OCI-LY7 (cell line): ENCODE data around the gene KCNQ1. TPM values are rescaled to one million over a fixed set of nuclear protein-coding genes. Genes with fewer than 3 reads are reported as not detected.

ENCODE experiments used
- BruUV-seq: library from RNA; stranded (reverse); fragments of 400-500 nt; replicated peaks from 2 replicates; lab custom pipeline; 2021; lab: Mats Ljungman, UMichigan
- CTCF ChIA-PET: fragments of 300-600 bp; sonication (Branson Sonifier 250); formaldehyde crosslinking; loops from one replicate; lab custom pipeline; 2022; ENCODE audit warnings: antibody characterized with exemption; ENCODE audit not compliant: unreplicated experiment; lab: Charles Lee
- POLR2A ChIA-PET: fragments of 300-600 bp; sonication (Branson Sonifier 250); formaldehyde crosslinking; loops from one replicate; lab custom pipeline; 2022; ENCODE audit warnings: antibody characterized with exemption; lab: Charles Lee
- DNase-seq: peaks from one replicate; pipeline ENCODE4 v3.0.0-alpha.2; 2015; ENCODE audit warnings: low spot score
- H2AFZ ChIP-seq: fragments of 200-600 bp; sonication (generic), shearing (Covaris generic); 2 replicates; pipeline ENCODE4 v1.6.1; 2014; ENCODE audit warnings: mild to moderate bottlenecking, antibody characterized with exemption, low read length, moderate library complexity
- H3K27ac ChIP-seq: fragments of 200-600 bp; sonication (generic); 2 replicates; pipeline ENCODE4 v1.5.1; 2014; ENCODE audit warnings: mixed run types, low read depth, mild to moderate bottlenecking, moderate library complexity, low read length, inconsistent platforms; ENCODE audit not compliant: poor library complexity, severe bottlenecking
- H3K36me3 ChIP-seq: fragments of 200-600 bp; sonication (generic); 2 replicates; pipeline ENCODE4 v1.6.1; 2014; ENCODE audit warnings: mild to moderate bottlenecking, antibody characterized with exemption, low read length, moderate library complexity, mixed read lengths; ENCODE audit not compliant: insufficient read depth
- H3K4me1 ChIP-seq: fragments of 200-600 bp; sonication (generic); 2 replicates; pipeline ENCODE4 v1.5.1; 2014; ENCODE audit warnings: mild to moderate bottlenecking, low read length; ENCODE audit not compliant: insufficient read depth, poor library complexity, severe bottlenecking
- H3K4me2 ChIP-seq: fragments of 200-600 bp; sonication (generic); 2 replicates; pipeline ENCODE4 v1.6.1; 2014; ENCODE audit warnings: mild to moderate bottlenecking, low read length
- H3K4me3 ChIP-seq: fragments of 200-600 bp; sonication (generic); 2 replicates; pipeline ENCODE4 v1.5.1; 2014; ENCODE audit warnings: mild to moderate bottlenecking, low read depth, low read length; ENCODE audit not compliant: poor library complexity, severe bottlenecking
- H3K79me2 ChIP-seq: fragments of 200-600 bp; sonication (generic); 2 replicates; pipeline ENCODE4 v1.6.1; 2016; ENCODE audit warnings: low read depth, mild to moderate bottlenecking, low read length, moderate library complexity, mixed read lengths; ENCODE audit not compliant: insufficient read depth
- H3K9me2 ChIP-seq: fragments of 200-600 bp; sonication (generic); 2 replicates; pipeline ENCODE4 v1.6.1; 2016; ENCODE audit warnings: mild to moderate bottlenecking, low read length, mixed read lengths; ENCODE audit not compliant: insufficient read depth
- H3K9me3 ChIP-seq: fragments of 200-600 bp; sonication (generic); 2 replicates; pipeline ENCODE4 v1.6.1; 2014; ENCODE audit warnings: mild to moderate bottlenecking, mixed run types, low read length, mixed read lengths
- H4K20me1 ChIP-seq: fragments of 200-600 bp; sonication (generic); 2 replicates; pipeline ENCODE4 v1.6.1; 2014; ENCODE audit warnings: mild to moderate bottlenecking, antibody characterized with exemption, low read length, moderate library complexity, mixed read lengths; ENCODE audit not compliant: insufficient read depth
- EZH2phosphoT487 ChIP-seq: fragments of 200-600 bp; sonication (generic); IDR thresholded peaks from 2 replicates; pipeline ENCODE4 v1.6.1; 2018; ENCODE audit warnings: low read depth, borderline replicate concordance, mild to moderate bottlenecking, mixed run types, antibody characterized with exemption, low read length, moderate library complexity, mixed read lengths
- intact Hi-C: fragments of 100-400 bp; cut with micrococcal nuclease; formaldehyde crosslinking; loops from one replicate; pipeline ENCODE4 v1.10.0; 2022; ENCODE audit not compliant: unreplicated experiment
- total RNA-seq, 2 experiments: library from RNA; depleted of rRNA in 1 of 2; stranded (reverse); fragments of >200 nt in 1 of 2; shearing (Covaris generic) in 1 of 2; gene quantifications; 2 replicates each; pipeline ENCODE4 v1.2.3, GENCODE V29; 2014 to 2022
- TF ChIP-seq, protein P1 (sequence below): fragments of 200-600 bp; sonication (generic); conservative IDR thresholded peaks from 2 replicates; pipeline ENCODE4 v1.5.1; 2014; ENCODE audit warnings: mild to moderate bottlenecking, antibody characterized with exemption, low read length, moderate library complexity, mixed read lengths

KCNQ1 gene
- total RNA-seq, 2 experiments from 2014 or later = 0.22 to 1.3 TPM

DNA sequence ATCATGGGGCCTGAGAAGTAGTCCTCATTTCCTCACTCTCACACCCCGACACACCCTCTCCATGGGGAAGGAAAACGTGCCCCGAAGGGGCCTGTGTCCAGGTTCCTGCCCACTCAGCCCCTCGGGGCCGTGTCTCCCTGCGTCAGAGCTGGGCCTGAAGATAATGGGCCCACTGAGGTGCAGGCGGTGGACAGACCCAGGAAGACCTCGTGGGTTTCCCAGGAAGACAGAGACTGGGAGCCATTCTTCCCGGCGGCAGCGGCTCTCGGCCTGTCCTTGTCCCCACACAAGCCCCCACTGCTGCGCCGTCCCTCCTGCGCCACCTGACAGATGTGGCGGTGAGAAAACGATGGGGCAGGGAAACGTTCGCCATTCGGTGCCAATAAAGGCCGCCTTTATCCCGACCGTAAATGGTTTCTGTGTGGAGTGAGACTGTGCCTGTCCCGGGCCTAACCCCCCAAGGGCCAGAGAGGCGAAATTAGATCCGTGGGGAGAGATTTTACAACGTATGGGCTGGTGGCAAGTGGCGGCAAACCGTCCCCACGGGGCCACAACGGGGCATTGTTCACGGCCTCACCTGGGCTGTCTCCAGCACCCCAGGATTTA lies 351.8 kb downstream of the KCNQ1 start:
- intact Hi-C loops = no loop called here
- H3K4me1 ChIP-seq = no peaks in the 10 kb centered on the region
- H3K4me2 ChIP-seq = no peak overlapping the region
- no peaks in the 10 kb centered on the region for H3K9me2 ChIP-seq
- no peaks in the 10 kb centered on the region for H4K20me1 ChIP-seq
- BruUV-seq = no TSS peak
- H2AFZ ChIP-seq = no peak overlapping the region
- H3K79me2 ChIP-seq = no peaks in the 10 kb centered on the region
- TF ChIP-seq EZH2phosphoT487 = no peak
- TF ChIP-seq, protein P1, sequence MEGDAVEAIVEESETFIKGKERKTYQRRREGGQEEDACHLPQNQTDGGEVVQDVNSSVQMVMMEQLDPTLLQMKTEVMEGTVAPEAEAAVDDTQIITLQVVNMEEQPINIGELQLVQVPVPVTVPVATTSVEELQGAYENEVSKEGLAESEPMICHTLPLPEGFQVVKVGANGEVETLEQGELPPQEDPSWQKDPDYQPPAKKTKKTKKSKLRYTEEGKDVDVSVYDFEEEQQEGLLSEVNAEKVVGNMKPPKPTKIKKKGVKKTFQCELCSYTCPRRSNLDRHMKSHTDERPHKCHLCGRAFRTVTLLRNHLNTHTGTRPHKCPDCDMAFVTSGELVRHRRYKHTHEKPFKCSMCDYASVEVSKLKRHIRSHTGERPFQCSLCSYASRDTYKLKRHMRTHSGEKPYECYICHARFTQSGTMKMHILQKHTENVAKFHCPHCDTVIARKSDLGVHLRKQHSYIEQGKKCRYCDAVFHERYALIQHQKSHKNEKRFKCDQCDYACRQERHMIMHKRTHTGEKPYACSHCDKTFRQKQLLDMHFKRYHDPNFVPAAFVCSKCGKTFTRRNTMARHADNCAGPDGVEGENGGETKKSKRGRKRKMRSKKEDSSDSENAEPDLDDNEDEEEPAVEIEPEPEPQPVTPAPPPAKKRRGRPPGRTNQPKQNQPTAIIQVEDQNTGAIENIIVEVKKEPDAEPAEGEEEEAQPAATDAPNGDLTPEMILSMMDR = no peak
- H3K27ac ChIP-seq = no peak overlapping the region
- H3K36me3 ChIP-seq = no peaks in the 10 kb centered on the region
- ChIA-PET POLR2A (no interaction called here), CTCF (no interaction called here)
- DNase-seq = no peak
- H3K4me3 ChIP-seq = no peak overlapping the region
- no peaks in the 10 kb centered on the region for H3K9me3 ChIP-seq

DNA sequence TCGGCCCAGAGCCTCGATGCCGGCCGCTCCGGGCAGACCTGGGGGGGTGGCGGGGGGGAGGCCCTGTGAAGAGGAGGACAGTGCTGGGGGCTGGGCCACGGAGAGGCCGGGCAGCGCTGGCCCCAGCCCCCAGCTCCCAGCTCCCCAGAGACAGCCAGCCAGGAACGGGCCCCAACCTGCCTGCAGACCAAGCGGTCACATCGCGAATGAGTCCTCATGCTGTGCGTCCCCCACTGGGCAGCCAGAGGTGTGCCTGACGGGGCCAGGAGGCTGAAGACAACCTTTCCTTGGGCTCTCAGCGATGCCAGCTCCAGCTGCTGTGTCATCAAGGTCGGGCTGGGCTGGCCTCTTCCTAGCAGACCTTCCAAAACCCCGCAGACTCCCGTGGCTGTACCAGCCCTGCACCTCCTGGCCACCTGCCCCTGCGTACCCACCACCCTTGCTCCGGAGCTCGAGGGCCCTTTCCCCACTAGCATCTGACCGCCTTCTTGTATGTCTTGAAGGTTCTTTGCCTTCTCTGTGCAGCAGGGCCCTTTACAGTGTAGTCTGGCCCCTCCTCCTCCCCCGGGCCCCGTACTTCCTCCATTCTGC lies 352.4 kb downstream of the KCNQ1 start:
- Histone ChIP-seq H3K9me3 (no peaks in the 10 kb centered on the region), H3K27ac (no peak overlapping the region), H3K36me3 (no peaks in the 10 kb centered on the region), H3K4me2 (no peak overlapping the region), H3K9me2 (no peaks in the 10 kb centered on the region), H2AFZ (no peak overlapping the region), H3K79me2 (no peaks in the 10 kb centered on the region), H3K4me3 (no peak overlapping the region), H3K4me1 (no peaks in the 10 kb centered on the region), H4K20me1 (no peaks in the 10 kb centered on the region)
- ChIA-PET POLR2A (no interaction called here), CTCF (no interaction called here)
- DNase-seq = no peak
- TF ChIP-seq, protein P1 = no peak
- no peak for TF ChIP-seq EZH2phosphoT487
- no TSS peak for BruUV-seq
- intact Hi-C loops = no loop called here

DNA sequence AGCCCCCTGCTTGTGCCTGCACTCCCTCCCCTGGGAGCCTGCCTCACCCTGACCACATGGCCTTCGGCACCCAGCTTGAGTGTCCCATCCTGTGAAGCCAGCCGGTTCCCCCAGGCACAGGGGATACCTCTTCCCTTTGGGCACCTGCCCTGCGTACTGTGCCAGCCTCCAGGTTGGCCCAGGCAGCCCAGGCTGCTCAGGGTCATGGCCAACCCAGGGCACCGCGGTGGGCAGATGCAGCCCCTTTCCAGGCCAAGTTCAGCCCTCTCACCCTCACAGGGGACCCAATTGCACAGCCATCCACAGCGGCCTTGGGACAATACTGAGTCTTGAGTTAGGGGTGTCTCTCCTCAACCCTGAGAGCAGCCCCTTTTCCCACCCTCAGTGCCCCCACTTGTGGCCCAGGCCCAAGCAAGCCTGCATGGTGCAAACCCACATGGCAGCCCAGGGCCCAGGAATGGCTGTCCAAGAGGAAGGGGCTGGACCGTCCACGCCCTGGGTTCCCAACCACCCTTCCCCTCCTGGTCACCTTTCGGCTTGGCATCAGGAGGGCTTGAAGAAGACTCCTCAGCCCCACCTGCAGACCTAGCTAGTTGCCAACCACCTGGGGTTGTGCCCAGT lies 353.0 kb downstream of the KCNQ1 start:
- no peak overlapping the region for H2AFZ ChIP-seq
- POLR2A ChIA-PET = no interaction called here
- no peaks in the 10 kb centered on the region for H4K20me1 ChIP-seq
- TF ChIP-seq, protein P1 = no peak
- TF ChIP-seq EZH2phosphoT487 = no peak
- H3K79me2 ChIP-seq = no peaks in the 10 kb centered on the region
- no peaks in the 10 kb centered on the region for H3K9me3 ChIP-seq
- no TSS peak for BruUV-seq
- H3K4me1 ChIP-seq = no peaks in the 10 kb centered on the region
- no peak overlapping the region for H3K27ac ChIP-seq
- no peaks in the 10 kb centered on the region for H3K9me2 ChIP-seq
- DNase-seq = no peak
- CTCF ChIA-PET = no interaction called here
- intact Hi-C loops = no loop called here
- H3K4me2 ChIP-seq = no peak overlapping the region
- no peaks in the 10 kb centered on the region for H3K36me3 ChIP-seq
- H3K4me3 ChIP-seq = no peak overlapping the region
